Inflammatory macrophage (primary cell): Measurements from ENCODE around the gene PPP1R3D.
A peak's percentile ranks its signal among the peaks of the same experiment; 100 is the strongest.
"Not testable (repeated sequence)": the region's sequence is repeated elsewhere in the genome, so short reads cannot be mapped to it uniquely, and the experiment has no call there.

ENCODE experiments used
- DNase-seq, 2 donors: peaks; one replicate each; pipeline ENCODE4 v3.0.0-alpha.2; 2020 to 2022
- total RNA-seq, 18 experiments: gene quantifications; one replicate each; lab custom pipeline; 2026; ENCODE audit warnings: mixed read lengths in 6 of 18, inconsistent platforms in 2 of 18; lab: John Stamatoyannopoulos, UW

Gene PPP1R3D
- total RNA-seq, result 7.6 to 31.2 (median 18.7) reads per million in 18 experiments

GRCh38 chr20:59940129-59940955 is at the start of gene PPP1R3D, which contains the start of gene FAM217B:
TSS of gene PPP1R3D (minus strand) at chr20:59940305. CDS start at chr20:59939931, 374 bp downstream.
TSS of gene FAM217B (plus strand) at chr20:59940389. CDS start at chr20:59943944, 3,555 bp downstream.
- peak; percentile 98 for DNase-seq

- DNase-seq, result no peak
These were observed 48.0 kb upstream of the PPP1R3D start for GRCh38 chr20:59988141-59988540.

- DNase-seq, result no peak
These were observed 47.0 kb upstream of the PPP1R3D start for GRCh38 chr20:59987135-59987534.

GRCh38 chr20:59985864-59986263 is 45.8 kb upstream of the PPP1R3D start:
- peak; percentile 21 to 39 for DNase-seq

DNA sequence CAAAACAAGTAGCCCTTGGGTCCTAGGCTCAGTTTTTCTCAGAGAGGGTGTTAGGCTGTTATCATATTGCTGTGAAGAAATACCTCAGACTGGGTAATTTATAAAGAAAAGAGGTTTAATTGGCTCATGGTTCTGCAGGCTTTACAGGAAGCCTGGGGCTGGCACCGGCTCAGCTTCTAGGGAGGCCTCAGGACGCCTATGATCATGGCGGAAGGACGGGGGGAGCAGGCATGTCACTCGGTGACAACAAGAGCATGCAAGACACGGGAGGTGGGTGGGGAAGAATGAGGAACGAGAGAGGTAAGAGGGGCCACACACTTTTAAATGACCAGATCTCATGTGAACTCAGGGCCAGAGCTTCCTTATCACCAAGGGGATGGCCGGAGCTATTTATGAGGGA is 45.1 kb upstream of the PPP1R3D start:
- DNase-seq, result no peak

DNA sequence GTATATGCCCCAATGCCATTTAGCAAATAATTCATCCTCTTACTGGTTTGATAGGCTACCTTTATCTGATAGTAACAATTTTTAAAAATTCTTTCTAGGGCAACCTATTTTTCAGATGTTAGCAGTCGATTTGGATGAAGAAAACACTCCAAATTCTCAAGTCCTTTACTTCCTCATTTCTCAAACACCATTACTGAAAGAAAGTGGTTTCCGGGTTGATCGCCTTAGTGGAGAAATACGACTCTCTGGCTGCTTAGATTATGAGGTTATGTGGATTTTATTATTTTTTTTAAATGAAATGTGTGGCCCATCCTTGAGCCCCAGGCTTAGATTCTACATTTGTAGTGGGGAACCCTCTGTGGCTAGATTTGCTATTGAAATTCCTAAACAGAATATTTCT is 44.4 kb upstream of the PPP1R3D start:
- DNase-seq, result peak; percentile 35 to 57

DNA sequence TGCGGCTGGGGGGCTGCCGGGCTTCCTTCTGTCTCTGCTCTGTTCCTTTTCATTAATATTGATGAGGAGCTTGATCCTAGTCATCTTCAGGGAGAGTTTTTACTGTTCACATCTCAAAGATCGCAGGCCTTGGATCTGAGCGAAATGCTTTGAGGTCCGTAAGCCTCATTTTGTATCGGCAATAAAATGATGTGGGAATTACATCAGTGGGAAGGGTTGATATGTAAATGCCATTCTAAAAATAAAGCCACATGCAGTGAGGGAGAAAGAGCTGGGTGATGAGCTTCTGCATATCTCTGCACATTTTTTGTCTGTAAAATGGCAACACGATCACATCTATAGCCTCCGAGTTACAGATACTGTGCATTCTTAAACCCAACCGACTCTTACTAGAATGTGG is 43.0 kb upstream of the PPP1R3D start:
- DNase-seq, result no peak

GRCh38 chr20:59977086-59977485 is 37.0 kb upstream of the PPP1R3D start:
- no peak for DNase-seq

GRCh38 chr20:59976156-59976782 is 36.2 kb upstream of the PPP1R3D start:
- DNase-seq, result no peak

- DNase-seq, result peak; percentile 55 to 77
These were observed 32.1 kb upstream of the PPP1R3D start for GRCh38 chr20:59972037-59972801.

- DNase-seq, result no peak
These were observed 31.3 kb upstream of the PPP1R3D start for GRCh38 chr20:59971428-59971827.

DNA sequence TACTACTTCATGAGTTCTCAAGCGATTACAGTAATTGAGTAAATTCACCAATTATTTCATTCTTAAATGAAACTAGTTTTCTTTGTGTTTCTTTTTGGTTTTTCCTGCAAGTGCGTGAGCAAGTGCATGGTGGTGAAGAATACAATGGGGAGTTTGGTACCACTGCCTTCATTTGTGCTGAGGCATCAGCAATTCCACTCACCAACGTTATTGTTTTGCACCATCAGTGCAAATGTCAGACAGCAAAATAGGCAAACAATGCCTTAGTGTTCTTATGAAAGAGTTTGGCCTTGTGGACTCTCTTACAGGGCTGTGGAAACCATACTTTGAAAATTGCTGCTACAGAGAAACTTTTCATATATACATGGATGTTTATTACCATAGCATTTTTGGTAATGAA is 26.3 kb upstream of the PPP1R3D start:
- no peak for DNase-seq

DNA sequence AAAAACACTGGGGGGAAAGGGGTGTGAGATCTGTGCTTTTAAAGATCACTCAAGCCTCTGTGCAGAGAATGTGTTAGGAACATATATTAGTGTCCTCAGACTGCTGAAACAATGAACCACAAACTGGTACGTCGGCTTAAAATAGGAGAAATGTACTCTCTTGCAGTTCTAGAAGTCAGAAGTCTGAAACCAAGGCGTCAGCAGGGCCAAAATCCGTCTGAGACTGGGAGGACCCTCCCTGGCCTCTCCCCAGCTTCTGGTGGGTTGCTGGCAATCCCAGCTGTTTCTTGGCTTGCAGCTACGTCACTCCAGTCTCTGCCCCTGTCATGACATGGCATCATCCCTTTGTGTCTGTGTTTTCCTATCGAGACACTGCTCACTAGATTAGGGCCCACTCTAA is 22.1 kb upstream of the PPP1R3D start:
- DNase-seq, result no peak

GRCh38 chr20:59961423-59961822 is 21.3 kb upstream of the PPP1R3D start:
- no peak for DNase-seq

DNA sequence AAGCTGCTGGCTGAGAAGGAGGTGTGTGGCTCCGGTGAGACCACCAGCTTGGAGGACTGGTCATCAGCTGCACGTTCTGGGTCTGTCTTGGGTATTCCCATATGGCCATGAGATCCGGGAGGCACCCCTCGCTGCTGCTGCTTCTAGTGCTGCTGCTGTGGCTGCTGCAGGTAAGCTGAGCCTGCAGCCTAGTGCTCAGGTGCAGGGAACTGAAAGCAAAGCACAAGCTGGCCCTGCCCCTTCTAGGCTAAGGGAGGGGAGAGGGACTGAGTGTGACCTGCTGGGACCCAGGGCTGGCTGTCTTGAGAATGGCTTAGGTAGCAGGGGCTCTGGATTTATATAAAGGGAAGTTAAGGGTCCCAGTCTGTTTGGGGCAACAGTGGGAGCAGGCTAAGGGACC is 18.5 kb upstream of the PPP1R3D start:
- no peak for DNase-seq

DNA sequence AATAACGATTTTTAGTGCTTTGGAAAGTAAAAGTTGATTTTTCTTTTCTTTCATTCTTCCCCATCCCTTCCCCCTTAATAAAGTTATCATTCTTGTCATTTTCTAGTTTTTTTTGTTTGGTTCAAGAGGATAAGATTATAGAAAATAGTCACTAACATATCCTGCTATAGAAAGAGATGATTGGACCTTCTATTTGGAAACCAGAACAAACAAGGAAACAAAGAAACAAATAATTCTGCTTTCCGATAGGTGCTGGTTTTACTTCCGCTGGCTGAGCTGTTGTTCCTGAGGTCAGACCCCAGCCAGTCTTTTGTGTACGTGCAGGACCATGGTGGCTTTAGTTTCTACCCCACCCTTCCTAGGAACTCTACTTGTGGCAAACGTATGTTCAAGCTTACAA is 18.0 kb upstream of the PPP1R3D start, which contains the start of gene CDH26:
Gene CDH26, plus strand, starts transcription at position 301 of the 400 bp plus-strand sequence. CDS start 304 bp downstream, outside the sequence.
- no peak for DNase-seq

- not testable (repeated sequence) for DNase-seq
These were observed 17.5 kb upstream of the PPP1R3D start for GRCh38 chr20:59957568-59957967.

- DNase-seq, result peak; percentile 32 to 41
These were observed 15.2 kb upstream of the PPP1R3D start for GRCh38 chr20:59955131-59955796.

GRCh38 chr20:59954718-59955117 is 14.6 kb upstream of the PPP1R3D start:
- DNase-seq, result no peak

DNA sequence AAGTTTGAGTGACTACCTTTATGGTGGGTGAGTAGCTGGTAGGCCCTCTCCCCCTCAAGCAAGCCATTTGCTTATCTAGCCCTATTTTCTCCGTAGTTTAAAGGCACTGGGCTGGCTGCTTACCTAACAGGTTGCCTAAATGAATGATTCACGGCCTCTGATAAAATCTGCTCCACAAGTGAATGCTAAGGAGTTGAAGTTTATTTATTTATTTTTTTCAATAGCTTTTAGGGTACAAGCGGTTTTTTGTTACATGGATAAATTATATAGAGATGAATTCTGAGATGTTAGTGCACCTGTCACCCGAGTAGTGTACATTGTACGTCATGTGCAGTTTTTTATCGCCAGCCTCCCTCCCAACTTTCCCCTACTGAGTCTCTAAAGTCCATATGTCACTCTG is 9.8 kb upstream of the PPP1R3D start:
- DNase-seq, result no peak

- peak; percentile 52 to 53 for DNase-seq
These were observed 9.0 kb upstream of the PPP1R3D start for GRCh38 chr20:59948828-59949720.
